Measurements from ENCODE around the gene ABLIM2. TPM values are rescaled to one million over a fixed set of nuclear protein-coding genes. Genes with fewer than 3 reads are reported as not detected.

ABLIM2 gene
- total and polyA plus RNA-seq, 2 of the 8 experiments (the other 6 are each of a cell fraction or from before 2014, with no cell fraction given), result 2.8 to 3.0 TPM

DNA sequence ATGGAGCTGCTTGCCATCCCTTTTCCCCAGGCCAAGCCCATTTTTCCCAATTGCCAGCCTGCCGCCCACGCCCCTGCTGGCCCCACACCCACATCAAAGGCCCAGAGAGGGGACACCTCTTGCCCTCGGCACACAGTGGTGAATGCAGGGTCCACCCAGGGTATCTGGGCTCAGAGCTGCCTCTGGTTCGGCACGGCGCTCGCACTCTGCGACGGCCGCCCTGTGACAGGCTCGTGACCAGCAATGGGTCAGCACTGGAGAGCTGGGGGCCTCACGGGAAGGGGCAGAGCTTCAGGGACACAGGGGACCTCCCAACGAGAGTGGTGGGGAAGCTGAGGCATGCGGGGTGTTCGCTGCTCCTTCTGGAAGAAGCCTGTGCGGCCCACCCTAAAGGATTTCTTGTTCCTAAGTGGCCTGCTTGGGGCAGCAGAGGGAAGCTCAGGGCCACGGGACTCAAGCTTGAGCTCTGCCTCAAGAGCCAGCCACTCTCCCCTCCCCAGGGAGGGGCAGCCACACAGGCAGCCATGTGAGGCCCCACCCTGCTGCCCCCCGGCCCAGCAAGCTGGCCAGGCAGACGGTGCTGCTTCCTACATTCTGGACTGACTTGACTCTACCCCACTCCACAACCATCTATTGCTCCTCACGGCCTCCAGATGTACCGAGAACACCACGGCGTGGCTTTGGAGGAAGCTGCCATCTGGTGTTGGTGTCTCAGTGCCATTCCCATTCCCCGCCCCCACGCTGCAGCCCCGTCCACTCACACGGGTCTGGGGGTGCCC lies 73.7 kb downstream of the ABLIM2 start (continued):
- TF ChIP-seq RAD21 (IDR thresholded peaks at IDR 0.05 in 1 of 2, conservative IDR thresholded peaks at IDR 0.05 in 1 of 2; ENCODE audit: low read depth in 2 of 2, low read length in 2 of 2), result no peak
- no peak for TF ChIP-seq CBX8 (IDR thresholded peaks at IDR 0.05; ENCODE audit: borderline replicate concordance, low read depth, low read length)
- TF ChIP-seq CTBP2 (IDR thresholded peaks at IDR 0.05; ENCODE audit: borderline replicate concordance, insufficient read depth, insufficient read length, low read length), result no peak
- TF ChIP-seq SUZ12 (IDR thresholded peaks at IDR 0.05; ENCODE audit: low read length), result no peak

Data from H1 (cell line).